SIG-M5 treated with dmso at 0.1 percent for 504 hours (cell line): ENCODE measurements around the gene FAF1.

Experiments
- DNase-seq: peaks from one replicate; lab custom pipeline; 2025; ENCODE audit not compliant: unreplicated experiment; lab: John Stamatoyannopoulos, UW

The FAF1 gene

GRCh38 chr1:50441183-50441582 is 518.9 kb downstream of the FAF1 start:
- DNase-seq, result no peak

GRCh38 chr1:50438945-50439344 is 521.1 kb downstream of the FAF1 start:
- no peak for DNase-seq

GRCh38 chr1:50436489-50436888 is 523.6 kb downstream of the FAF1 start:
- DNase-seq, result no peak

GRCh38 chr1:50430010-50430405 is 530.1 kb downstream of the FAF1 start:
- DNase-seq, result no peak

- no peak for DNase-seq
Observed at GRCh38 chr1:50427818-50428779, 532.0 kb downstream of the FAF1 start.

DNA sequence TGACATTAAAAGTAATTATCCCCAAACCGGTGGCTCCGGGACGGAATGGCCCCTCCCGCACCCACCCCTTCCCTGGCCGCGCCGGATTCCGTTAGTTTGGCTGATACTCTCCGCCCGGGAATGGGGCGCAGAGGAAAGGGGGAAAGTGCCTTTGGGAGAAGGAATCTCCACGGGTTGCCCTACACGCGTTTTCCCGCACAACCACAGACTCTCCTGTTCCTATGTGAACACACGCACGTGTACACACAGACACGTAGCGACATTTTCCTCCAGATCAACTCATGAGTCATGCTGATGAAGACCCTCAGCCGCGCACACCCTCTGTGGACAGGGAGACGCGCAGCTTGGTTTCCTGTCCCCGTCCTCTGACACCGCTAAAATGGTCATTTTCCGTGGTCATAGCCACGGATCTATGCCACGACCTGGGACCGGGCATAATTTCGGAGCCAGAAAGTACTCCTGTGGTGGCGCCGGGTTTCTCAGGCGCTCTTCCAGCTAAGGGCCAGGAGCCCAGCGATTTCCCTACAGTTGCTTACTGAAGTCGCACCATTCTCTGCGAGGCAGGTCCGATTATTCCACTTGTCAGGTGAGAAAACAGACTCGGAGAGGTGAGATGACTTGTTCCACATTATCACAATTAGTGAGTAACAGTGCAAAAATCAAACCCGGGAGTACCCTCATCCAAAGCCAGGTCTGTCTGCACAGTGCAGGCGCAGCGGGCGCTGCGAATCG is 532.8 kb downstream of the FAF1 start:
- DNase-seq, result no peak

- no peak for DNase-seq
Observed at GRCh38 chr1:50426702-50427085, 533.4 kb downstream of the FAF1 start.

GRCh38 chr1:50426108-50426700 is 533.9 kb downstream of the FAF1 start:
- DNase-seq, result no peak

DNA sequence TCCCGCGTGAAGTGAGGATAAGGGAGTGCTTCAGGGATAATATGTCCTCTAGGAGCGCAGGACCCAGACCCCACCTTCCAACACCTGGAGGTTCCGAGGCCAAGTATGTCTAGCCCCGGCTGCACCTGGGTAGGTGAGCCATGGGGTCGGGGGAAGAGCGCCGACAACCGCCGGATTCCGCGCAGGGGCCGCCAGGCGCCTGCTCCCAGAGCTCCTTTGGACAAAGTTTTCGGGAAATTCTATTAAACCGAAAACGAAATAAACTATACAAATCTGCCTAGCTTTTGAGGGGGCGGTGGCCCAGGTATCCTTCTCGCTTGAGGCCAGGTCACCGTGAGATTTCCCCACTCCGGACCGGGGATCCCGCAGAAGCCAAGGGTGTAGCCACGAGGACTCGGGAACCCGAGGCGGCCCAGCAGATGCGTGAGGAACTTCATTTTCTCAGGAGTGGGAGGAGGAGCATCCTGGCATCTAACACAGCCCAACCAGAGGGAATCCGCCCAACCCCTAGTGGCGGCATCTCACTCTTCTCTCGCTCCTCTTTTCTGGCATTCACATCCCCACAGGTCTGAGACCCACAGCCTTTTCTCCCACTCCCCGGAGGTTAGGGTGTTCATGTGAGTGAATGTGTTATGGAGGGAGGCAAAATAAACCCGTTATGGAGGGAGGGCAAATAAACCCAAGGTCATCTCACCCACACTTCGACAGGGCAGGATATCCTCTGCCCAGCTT is 534.5 kb downstream of the FAF1 start:
- no peak for DNase-seq

DNA sequence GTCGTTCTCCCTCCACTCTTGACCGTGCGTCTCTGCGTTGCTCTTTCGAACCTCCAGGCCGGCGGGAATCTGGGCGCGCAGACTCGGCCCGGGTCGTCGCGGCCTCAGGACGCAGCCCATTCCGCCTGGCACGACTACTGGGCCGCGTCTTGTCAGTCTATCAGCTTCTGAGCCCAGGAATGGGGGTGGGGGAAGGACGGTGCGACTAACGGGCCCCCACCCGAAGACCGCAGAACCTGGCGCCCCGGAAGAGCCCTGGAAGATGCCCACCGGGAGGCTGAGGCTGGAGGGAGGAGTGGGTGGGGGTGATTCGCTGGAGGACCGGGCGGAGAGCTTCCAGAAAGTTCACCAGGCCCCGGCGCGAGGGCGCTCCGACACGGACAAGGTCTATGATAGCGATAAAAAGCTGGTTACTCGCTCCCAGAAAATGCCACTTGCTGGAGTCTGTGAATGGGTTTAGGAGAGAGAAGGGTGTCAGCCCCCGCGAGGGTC is 535.1 kb downstream of the FAF1 start:
- no peak for DNase-seq

DNA sequence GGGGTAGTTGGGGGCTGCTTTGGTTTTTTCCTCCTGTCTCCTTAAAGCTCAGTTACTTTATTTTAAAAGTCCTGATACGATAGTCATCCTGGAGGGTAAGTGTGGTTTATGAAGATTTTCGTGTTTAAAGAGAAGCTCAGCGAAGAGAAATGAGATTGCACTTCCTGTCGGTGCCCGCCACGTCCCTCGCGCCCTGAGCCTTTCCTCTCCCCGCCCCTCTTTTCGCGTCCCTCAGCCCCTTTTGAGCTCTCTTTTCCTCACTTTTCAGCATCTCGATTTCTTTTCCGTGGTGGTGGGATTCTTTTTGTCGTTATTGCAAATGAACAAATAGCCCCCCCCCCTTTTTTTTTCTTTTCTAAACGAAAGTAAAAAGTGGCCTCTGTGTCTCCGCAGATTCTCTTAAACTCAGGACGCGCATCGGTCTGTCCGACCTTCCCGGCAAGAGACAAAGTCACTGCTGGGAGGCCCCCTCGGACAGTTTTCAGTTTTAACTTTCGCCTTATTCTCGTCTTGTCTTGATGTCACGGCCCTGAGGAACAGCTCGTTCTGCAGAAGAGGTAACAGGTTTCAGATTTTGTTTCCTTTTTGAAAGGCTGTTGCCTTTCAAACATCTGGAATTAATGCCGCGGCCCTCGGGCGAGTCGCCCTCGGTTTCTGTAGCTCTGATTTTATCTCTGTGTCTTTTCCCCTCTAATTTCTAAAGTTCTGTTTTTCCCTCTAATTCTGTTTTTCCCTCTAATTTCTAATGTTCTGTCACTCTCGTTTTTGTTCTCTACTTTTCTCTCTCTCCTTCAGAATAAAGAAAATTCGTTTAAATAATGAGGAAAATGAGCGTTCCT is 535.8 kb downstream of the FAF1 start:
- DNase-seq, result no peak

- no peak for DNase-seq
Observed at GRCh38 chr1:50423670-50424000, 536.4 kb downstream of the FAF1 start.

DNA sequence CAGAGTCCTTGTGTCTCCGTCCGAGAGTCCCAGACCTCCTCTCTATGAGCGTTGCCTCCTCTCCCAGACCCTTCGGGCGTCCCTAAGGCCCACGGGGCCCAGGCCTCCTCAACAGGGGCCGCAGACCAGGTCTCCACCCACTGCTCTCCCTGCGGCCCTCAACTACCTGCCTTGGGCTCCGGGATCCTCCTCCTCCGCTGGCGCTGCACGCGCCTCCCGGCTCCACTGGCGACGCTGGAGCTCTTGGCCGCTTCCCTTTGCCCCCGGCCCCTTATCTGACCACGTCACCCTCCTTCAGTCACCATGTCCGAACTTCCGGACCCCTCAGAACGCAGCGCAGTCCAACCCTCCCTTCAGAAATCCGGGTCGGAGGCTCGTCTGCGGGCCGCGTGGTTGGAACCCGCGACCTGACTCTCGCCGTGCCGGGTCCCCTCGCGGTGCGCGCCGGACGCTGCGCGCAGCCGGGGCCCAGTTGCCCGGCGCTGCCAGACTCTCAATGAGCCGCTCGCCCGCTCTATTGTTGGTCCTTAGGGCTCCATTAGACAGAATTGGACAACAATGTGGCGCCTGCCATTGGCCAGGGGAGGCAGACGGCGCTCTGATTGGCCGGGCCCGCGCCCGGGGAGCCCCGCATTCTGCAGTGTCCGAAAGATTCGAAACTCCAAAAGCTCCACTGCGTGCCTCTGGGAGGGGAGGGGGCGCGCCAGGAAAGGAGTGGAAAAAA is 537.0 kb downstream of the FAF1 start, which contains the start of gene DMRTA2:
DMRTA2 (minus strand) TSS at position 498 of the 724 bp plus-strand sequence. CDS start 1,907 bp downstream, outside the sequence.
- DNase-seq, result no peak

DNA sequence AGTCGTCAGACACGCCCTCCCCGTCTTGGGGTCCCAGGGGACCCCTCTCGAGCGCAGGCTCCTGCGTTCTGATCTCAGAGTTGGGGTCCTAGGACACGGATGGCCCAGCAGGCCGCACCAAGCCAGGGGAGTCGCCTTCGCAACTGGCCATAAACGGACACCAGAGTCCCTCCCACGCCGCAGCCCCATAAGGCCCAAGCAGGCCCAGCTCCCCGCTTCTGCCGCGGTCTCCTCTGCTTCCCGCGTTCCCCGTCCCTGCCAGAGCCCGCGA is 537.5 kb downstream of the FAF1 start:
- no peak for DNase-seq

DNA sequence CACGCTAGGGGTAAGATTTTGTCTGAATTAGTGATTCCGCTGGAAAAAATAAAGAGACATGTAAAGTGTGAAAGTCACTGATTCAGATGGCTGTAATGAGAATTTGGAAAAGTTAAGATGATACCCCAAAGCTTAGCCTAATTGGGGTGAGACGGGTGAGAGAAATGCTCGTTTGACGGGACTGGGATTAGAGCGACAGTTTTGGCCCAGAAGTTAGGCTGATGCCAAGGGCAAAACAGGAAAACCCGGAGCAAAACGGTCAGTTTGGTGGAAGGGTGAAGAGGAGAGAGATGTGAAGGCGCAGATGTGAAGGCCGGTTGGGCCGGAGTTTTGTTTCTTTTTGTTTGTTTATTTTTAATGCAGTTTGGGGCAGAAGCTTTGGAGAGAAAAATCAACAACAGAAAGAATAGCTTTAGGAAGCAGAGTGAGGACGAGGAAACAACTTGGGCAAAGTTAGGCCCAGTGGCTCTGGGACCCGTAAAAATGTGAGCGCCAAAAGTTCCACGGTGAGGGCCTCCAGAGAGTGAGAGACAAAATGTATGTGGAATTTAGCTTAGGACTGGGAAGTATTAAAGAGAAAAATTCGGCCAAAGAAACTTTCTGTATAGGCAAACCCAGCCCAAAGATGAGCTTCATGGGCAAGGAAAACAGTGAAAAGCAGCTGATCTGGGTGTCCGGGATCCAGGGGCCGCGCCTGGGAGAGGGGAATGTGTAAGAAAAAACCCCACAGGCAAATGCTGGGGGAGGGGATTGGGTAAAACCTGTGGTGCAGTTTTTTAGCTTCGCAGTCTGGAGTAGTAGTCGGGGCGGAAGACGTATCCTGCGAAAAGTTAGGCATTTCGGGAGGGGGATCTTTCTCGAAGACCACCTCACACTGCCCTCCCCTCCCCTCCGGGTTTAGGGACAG is 538.0 kb downstream of the FAF1 start:
- no peak for DNase-seq

DNA sequence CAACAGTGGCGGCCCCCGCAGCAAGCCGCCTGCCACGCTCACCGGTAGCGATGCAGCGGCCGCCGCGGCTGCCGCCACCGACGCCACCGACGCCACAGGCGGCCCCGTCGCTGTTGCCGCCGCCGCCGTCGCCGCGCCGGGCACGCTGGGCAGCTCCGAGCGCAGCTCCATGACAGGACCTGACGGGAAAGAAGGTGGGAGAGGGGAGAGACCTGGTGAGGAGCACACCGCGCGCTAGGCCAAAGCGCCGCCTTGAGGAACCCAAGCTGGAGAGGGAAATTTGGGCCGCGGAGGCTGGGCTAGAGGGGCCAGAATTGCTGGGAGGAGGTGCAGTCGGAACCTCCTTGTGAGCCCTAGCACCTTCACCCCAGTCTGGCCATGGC is 538.7 kb downstream of the FAF1 start:
- no peak for DNase-seq

GRCh38 chr1:50420689-50421365 is 539.2 kb downstream of the FAF1 start:
- DNase-seq, result no peak
